NCI-H2196 treated with DMSO at 0.1 percent for 48 hours (cell line): ENCODE data around the gene CACNA2D3.

Experiments used
- DNase-seq: peaks from one replicate; lab custom pipeline; 2025; ENCODE audit not compliant: unreplicated experiment; lab: John Stamatoyannopoulos, UW

The CACNA2D3 gene

DNA sequence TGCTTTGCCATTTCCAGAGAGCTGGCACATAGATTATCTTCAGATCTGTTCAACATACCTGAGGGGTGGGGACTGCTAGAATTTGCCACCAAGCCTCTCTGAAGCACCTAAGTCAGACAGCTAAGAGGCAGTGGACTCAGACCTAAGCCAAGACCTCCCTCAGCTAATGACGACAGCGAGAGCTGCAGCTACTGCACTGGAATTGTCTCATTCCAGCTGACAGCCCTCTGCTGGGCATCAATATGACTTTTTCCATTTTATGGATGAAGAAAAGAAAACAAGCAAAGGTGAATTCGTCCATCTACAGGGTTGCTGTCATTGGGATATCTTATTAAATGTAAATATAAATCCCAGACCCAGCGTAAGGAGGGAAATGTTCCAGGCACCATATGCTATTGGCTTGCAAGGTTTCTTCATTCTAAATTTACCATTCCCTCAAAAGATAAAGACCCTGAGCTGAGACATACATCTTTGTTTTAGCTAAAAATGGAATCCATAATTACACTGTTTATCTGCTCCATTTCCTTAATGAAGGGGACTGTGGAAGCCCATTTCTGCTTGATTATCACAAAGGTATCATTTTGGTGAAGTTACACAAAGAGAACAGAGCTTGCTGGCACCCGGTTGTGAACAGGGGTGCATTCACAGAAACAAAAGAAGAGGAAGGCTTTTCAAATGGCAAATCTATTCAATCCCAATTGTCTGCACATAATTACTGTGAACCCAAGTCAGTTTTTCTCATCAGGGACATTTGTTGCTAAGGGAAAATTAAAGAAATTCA lies 891.0 kb downstream of the CACNA2D3 start:
- no peak for DNase-seq

GRCh38 chr3:55014081-55014480 lies 891.7 kb downstream of the CACNA2D3 start:
- DNase-seq = no peak

- no peak for DNase-seq
Measured at GRCh38 chr3:55014906-55015305, 892.6 kb downstream of the CACNA2D3 start.

DNA sequence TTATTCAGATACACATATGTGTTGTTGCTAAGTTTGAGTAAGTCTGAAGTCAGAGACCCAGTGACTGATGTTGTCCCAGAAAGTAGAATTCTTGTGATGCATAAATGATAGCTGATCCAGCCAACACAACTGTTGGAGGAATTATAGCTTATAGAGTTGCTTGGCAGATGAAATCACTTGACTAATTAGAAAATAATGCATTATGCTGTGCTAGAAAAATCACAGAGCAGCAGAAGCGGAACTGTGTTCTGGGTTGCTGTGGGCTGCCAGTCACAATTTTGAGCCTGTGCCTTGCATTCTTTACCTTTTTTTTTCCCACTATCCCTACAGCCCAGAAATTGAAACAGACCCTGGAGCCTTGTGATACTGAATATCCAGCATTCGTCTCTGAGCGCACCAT lies 895.5 kb downstream of the CACNA2D3 start:
- no peak for DNase-seq

DNA sequence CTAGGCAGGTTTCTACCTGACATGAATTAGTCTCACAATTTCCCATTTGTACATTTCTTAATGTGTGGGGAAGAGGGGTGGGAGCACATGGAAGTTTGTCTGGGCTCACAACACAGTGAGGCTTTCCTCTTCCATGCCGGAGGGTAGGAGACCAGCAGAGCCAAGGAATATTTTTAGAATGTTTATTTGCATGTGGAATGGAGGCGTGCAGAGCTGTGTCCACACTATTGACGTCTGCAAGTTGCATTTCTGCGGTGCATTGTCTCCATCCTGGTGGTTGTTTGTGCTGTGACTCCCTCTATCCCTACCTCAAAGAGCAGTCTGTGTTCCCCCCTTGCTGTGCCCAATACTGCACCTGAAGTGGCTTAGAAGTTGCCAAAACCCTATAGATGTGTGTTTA lies 908.6 kb downstream of the CACNA2D3 start:
- no peak for DNase-seq

DNA sequence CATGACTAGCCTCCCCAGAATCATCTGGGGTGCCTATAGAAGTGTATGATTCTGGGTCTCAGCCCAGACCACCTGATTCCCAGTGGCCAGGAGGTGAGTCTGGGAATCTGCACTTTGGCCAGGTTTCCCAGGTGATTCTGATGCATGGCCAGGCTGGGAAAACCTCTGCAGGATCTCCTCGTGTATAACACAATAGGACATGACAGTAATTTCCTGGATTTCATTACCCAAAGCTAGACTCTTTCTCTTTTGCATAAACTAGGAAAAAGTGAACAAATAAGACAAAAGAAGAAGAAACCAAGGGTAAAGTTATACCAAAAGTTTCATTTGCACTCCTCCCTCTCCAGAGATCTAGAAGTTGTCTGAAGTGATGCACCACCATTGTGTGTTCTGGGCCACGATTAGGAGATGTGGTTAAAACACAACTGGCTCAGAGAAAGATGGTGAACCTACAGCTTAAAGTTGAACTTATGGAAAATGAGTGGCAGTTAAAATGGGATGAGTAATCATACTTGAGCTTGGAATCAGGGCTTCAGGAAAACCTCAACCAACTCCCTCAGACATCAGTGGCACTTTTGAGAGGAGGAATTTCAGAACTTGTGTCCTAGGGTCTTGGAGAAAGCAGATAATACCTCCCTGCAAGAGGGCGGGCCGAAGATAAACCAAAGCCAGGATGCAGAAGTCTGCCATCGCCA lies 914.7 kb downstream of the CACNA2D3 start:
- DNase-seq = no peak

- DNase-seq = no peak
Measured at GRCh38 chr3:55042591-55042990, 920.2 kb downstream of the CACNA2D3 start.

DNA sequence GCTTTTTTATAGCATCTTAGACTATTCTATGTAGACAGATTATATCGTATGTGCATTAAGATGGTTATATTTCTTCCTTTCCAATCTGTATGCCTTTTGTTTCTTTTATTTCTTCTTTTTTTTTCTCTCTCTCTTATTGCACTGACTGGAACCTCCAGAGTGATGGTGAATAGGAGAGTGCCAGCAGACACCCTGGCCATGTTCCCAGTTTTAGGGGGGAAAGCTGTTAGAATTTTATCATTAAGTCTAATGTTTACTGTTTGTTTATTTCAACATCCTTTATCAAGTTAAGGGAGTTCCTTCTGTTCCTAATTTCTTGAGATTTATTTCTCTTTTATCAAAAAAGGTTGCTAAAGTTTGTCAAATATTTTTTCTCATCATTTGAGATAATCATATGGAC lies 922.1 kb downstream of the CACNA2D3 start:
- DNase-seq = no peak

- no peak for DNase-seq
Measured at GRCh38 chr3:55059027-55059629, 936.8 kb downstream of the CACNA2D3 start.

GRCh38 chr3:55060896-55061719 lies 938.8 kb downstream of the CACNA2D3 start:
- DNase-seq = no peak

DNA sequence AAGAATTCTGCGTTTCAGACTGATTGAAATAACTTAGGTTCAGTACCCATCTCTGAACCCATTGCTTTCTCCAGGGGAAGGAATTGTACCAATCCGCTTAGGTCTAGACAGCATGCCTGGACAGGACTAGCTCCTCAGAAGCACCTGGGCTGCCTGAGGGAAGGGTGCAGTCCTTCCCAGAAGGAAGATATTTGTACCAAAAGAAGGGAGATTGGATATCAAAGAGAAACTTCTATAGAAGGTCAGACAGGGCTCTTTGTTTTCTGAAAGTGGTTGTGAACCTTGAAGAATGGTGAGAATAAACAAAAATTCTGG lies 939.3 kb downstream of the CACNA2D3 start:
- no peak for DNase-seq

DNA sequence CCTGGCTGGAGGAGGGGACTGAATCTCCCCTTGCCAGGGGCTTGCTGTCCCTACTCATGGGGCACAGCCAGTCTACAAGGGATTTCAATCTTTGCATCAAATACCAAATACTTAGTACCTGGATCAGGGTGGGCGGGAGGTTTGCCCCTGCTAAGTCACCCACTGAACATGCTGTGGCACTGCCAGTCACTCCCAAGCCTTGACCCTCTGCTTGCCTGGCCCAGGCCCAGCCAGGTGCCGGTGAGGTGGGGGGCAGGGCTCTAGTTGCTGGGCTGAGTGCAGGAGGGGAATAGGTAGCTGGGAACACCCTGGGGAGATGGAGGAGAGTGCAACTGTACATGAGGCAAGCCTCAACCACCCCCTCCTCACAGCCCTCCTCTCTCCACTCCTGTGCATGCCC lies 941.8 kb downstream of the CACNA2D3 start:
- no peak for DNase-seq

- DNase-seq = no peak
Measured at GRCh38 chr3:55065331-55065730, 943.0 kb downstream of the CACNA2D3 start.

GRCh38 chr3:55066551-55067047 lies 944.2 kb downstream of the CACNA2D3 start:
- DNase-seq = no peak

DNA sequence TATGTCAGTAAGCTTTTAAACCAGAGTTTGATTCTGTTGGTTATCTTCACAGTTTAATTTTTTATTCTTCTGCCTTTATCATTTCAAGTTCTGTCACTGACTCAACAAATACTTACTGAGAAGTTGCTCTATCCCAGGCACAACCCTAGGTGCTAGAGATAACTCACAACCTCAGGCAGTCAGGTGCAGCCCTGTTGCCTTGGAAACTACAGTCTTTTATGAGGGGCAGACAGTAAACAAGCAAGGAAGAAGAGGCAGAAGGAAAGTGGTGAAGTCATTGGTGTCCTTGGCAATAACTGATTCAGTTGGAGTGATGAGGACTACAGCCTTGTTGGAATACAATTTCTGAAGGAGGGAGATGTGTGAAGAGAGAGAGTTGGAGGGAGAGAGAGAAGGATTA lies 947.6 kb downstream of the CACNA2D3 start:
- no peak for DNase-seq

DNA sequence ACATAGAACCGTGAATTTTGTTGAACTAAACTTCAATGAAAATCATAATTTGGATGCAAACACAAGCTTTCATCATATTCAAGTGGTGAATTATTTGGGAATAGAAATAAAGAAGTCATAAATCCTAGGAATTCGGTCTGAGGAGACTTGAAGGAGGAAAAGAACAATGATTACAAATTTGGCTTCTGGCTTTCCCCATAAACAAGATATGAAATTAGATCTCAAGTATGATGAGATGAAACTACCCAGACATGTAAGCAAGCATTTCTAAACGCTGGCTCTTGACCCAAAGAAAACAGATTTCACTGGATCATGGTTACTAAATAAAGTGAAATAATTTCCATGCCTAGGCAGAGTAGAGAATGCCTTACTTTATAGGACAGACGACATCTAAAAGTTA lies 952.4 kb downstream of the CACNA2D3 start:
- DNase-seq = no peak

DNA sequence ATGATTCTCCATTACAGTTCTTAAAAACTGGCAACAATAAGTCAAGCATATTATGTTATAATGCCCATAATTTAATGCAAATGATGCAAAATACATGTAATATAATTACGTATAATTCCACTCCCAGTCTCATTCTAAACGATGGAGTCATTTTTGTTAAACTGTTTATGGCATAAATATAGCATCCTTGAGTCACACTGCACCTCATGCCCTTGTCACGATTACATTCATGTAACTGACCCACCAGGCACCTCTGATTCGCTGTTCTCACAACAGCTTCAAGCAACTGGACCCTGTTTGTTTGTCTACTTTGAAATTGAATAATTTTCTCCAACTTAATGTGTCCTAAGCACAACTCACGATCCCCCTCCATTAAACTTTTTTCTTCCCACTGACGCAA lies 953.5 kb downstream of the CACNA2D3 start:
- DNase-seq = no peak

GRCh38 chr3:55077726-55078125 lies 955.4 kb downstream of the CACNA2D3 start:
- no peak for DNase-seq

GRCh38 chr3:55078876-55079275 lies 956.5 kb downstream of the CACNA2D3 start:
- DNase-seq = no peak

DNA sequence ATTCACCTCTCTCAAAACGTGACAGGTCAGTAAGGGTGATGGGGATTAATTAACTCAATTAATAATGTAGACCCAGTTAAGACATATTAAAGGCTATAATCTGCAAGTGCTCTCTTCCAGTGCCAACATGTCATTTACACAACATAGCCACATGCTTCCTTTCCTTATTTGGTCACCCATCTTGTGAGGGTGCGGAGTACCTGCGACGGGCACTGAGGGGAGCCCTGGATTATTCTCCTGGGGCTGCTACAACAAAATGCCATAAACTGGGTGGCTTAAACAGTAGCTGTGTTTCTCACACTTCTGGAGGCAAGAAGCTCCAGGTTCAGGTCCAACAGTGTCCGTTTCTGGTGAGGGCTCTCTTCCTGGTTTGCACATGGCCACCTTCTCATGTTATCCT lies 962.9 kb downstream of the CACNA2D3 start:
- DNase-seq = no peak

- no peak for DNase-seq
Measured at GRCh38 chr3:55089211-55089610, 966.9 kb downstream of the CACNA2D3 start.
